WTC11 (cell line): ENCODE results near the gene AFAP1L1. TPM values are rescaled to one million over a fixed set of nuclear protein-coding genes. Genes with fewer than 3 reads are reported as not detected.

ENCODE experiments used
- ATAC-seq: fragments of 200-7000 bp; cut with Tn5 transposase; 2 replicates; pipeline ENCODE4 v1.10.0; 2021; ENCODE audit warnings: mild to moderate bottlenecking, moderate library complexity
- CTCF ChIA-PET: fragments of 300-600 bp; sonication (Branson Sonifier 250); formaldehyde crosslinking; loops from one replicate; lab custom pipeline; 2021; ENCODE audit warnings: antibody characterized with exemption; lab: Charles Lee
- POLR2A ChIA-PET: fragments of 350-600 bp; sonication (Branson Sonifier 250); formaldehyde crosslinking; loops from one replicate; lab custom pipeline; 2021; ENCODE audit warnings: antibody characterized with exemption; lab: Charles Lee
- DNase-seq: peaks from one replicate; pipeline ENCODE4 v3.0.0; 2021; ENCODE audit warnings: low spot score
- H3K27ac Mint-ChIP-seq: 2 replicates; pipeline ENCODE4 v1.8.0; 2021; ENCODE audit warnings: mixed read lengths
- H3K27me3 Mint-ChIP-seq: 2 replicates; pipeline ENCODE4 v1.8.0; 2021; ENCODE audit warnings: low read depth, mild to moderate bottlenecking, moderate library complexity, mixed read lengths
- H3K36me3 Mint-ChIP-seq: 2 replicates; pipeline ENCODE4 v1.8.0; 2021; ENCODE audit warnings: mixed read lengths
- H3K4me1 Mint-ChIP-seq: 2 replicates; pipeline ENCODE4 v1.8.0; 2022; ENCODE audit warnings: mixed read lengths
- H3K4me3 Mint-ChIP-seq: 2 replicates; pipeline ENCODE4 v1.8.0; 2021; ENCODE audit warnings: mild to moderate bottlenecking, moderate library complexity, mixed read lengths
- H3K9me3 Mint-ChIP-seq: 2 replicates; pipeline ENCODE4 v1.8.0; 2021; ENCODE audit warnings: mixed read lengths
- ATF2 ChIP-seq: sonication (generic); formaldehyde crosslinking; IDR thresholded peaks from 2 replicates; pipeline ENCODE4 v1.8.1; 2022; ENCODE audit warnings: low read depth, missing genetic modification reagents, borderline replicate concordance
- CBFB ChIP-seq: sonication (generic); formaldehyde crosslinking; IDR thresholded peaks from 2 replicates; pipeline ENCODE4 v1.8.1; 2022; ENCODE audit warnings: mild to moderate bottlenecking, low read depth, missing genetic modification reagents
- CREB1 ChIP-seq: sonication (generic); formaldehyde crosslinking; IDR thresholded peaks from 2 replicates; pipeline ENCODE4 v1.8.0; 2023; ENCODE audit warnings: mild to moderate bottlenecking, missing genetic modification reagents
- CTCF ChIP-seq: fragments of 200-600 bp; IDR thresholded peaks from 2 replicates; pipeline ENCODE4 v1.8.0; 2022; ENCODE audit warnings: antibody characterized with exemption
- E2F1 ChIP-seq: sonication (generic); formaldehyde crosslinking; IDR thresholded peaks from 2 replicates; pipeline ENCODE4 v1.8.0; 2022; ENCODE audit warnings: mild to moderate bottlenecking, missing genetic modification reagents
- E2F4 ChIP-seq: sonication (generic); formaldehyde crosslinking; IDR thresholded peaks from 2 replicates; pipeline ENCODE4 v1.8.1; 2022; ENCODE audit warnings: low read depth, mild to moderate bottlenecking, moderate library complexity, missing genetic modification reagents, borderline replicate concordance
- EMX1 ChIP-seq: fragments of 250-450 bp; sonication (Bioruptor Pico); IDR thresholded peaks from 2 replicates; pipeline ENCODE4 v1.8.0; 2021; ENCODE audit warnings: mild to moderate bottlenecking
- FOXP4 ChIP-seq: sonication (generic); formaldehyde crosslinking; IDR thresholded peaks from 2 replicates; pipeline ENCODE4 v1.8.0; 2022; ENCODE audit warnings: mild to moderate bottlenecking, missing genetic modification reagents
- JAZF1 ChIP-seq: fragments of 250-450 bp; sonication (Bioruptor Pico); IDR thresholded peaks from 2 replicates; pipeline ENCODE4 v1.9.0; 2021; ENCODE audit warnings: moderate library complexity, mild to moderate bottlenecking, inconsistent platforms
- KAT7 ChIP-seq: sonication (generic); formaldehyde crosslinking; IDR thresholded peaks from 2 replicates; pipeline ENCODE4 v1.8.1; 2023; ENCODE audit warnings: missing genetic modification reagents, mild to moderate bottlenecking, borderline replicate concordance
- NR2C2 ChIP-seq: sonication (generic); formaldehyde crosslinking; IDR thresholded peaks from 2 replicates; pipeline ENCODE4 v1.8.0; 2022; ENCODE audit warnings: mild to moderate bottlenecking, missing genetic modification reagents
- NR3C1 ChIP-seq: sonication (generic); formaldehyde crosslinking; conservative IDR thresholded peaks from 2 replicates; pipeline ENCODE4 v1.8.1; 2023; ENCODE audit warnings: low read depth, mild to moderate bottlenecking, missing genetic modification reagents
- OVOL2 ChIP-seq: fragments of 250-450 bp; sonication (Bioruptor Pico); IDR thresholded peaks from 2 replicates; pipeline ENCODE4 v1.9.0; 2021; ENCODE audit warnings: mild to moderate bottlenecking, borderline replicate concordance
- SMAD4 ChIP-seq: sonication (generic); formaldehyde crosslinking; IDR thresholded peaks from 2 replicates; pipeline ENCODE4 v1.8.0; 2022; ENCODE audit warnings: mild to moderate bottlenecking, missing genetic modification reagents
- SOX15 ChIP-seq: fragments of 250-450 bp; sonication (Bioruptor Pico); IDR thresholded peaks from 2 replicates; pipeline ENCODE4 v1.9.0; 2021; ENCODE audit warnings: mild to moderate bottlenecking
- TCF7 ChIP-seq: sonication (generic); formaldehyde crosslinking; IDR thresholded peaks from 2 replicates; pipeline ENCODE4 v1.8.0; 2022; ENCODE audit warnings: mild to moderate bottlenecking, low read depth, missing genetic modification reagents, moderate library complexity
- TEAD1 ChIP-seq: sonication (generic); formaldehyde crosslinking; IDR thresholded peaks from 2 replicates; pipeline ENCODE4 v1.8.0; 2022; ENCODE audit warnings: mild to moderate bottlenecking, missing genetic modification reagents
- ZBTB21 ChIP-seq: sonication (generic); formaldehyde crosslinking; IDR thresholded peaks from 2 replicates; pipeline ENCODE4 v1.8.1; 2023; ENCODE audit warnings: mild to moderate bottlenecking, missing genetic modification reagents, borderline replicate concordance
- ZNF121 ChIP-seq: sonication (generic); formaldehyde crosslinking; IDR thresholded peaks from 2 replicates; pipeline ENCODE4 v1.8.0; 2023; ENCODE audit warnings: missing genetic modification reagents
- ZNF317 ChIP-seq: sonication (generic); formaldehyde crosslinking; IDR thresholded peaks from 2 replicates; pipeline ENCODE4 v1.8.1; 2023; ENCODE audit warnings: low read depth, mild to moderate bottlenecking, moderate library complexity, missing genetic modification reagents, borderline replicate concordance
- ZNF512 ChIP-seq: sonication (generic); formaldehyde crosslinking; IDR thresholded peaks from 2 replicates; pipeline ENCODE4 v1.8.1; 2022; ENCODE audit warnings: missing genetic modification reagents, borderline replicate concordance
- total RNA-seq: library from RNA; stranded (reverse); gene quantifications from 3 replicates; pipeline ENCODE4 v1.2.3, GENCODE V29; 2021

Gene AFAP1L1
- total RNA-seq, 1 experiment from 2014 or later = 8.4 TPM

- TF ChIP-seq FOXP4 (CRISPR knock-in tag) (no peak), CREB1 (CRISPR knock-in tag) (no peak), NR3C1 (CRISPR knock-in tag) (no peak), JAZF1 (CRISPR knock-in tag) (no peak), E2F4 (no peak)
Measured at GRCh38 chr5:149260761-149261160, 10.9 kb upstream of the AFAP1L1 start (continued).

GRCh38 chr5:149261246-149261645 lies 10.4 kb upstream of the AFAP1L1 start:
- DNase-seq (no peak), ATAC-seq (no peak)
- ChIA-PET CTCF (interaction anchor here (0.6 kb wide), 1 partner anchor 131 kb away, joined by 3 read pairs; no protein-coding TSS in a partner anchor), POLR2A (interaction anchor here (0.7 kb wide), 1 partner anchor 47 kb away, joined by 3 read pairs; no protein-coding TSS in a partner anchor)
- H3K9me3 Mint-ChIP-seq = no peaks in the 10 kb centered on the region
- H3K4me1 Mint-ChIP-seq = peaks cover 8% of the 10 kb centered on the region
- no peak overlapping the region for H3K4me3 Mint-ChIP-seq
- H3K27ac Mint-ChIP-seq = no peak overlapping the region
- TF ChIP-seq ZNF512 (CRISPR knock-in tag) (no peak), EMX1 (CRISPR knock-in tag) (no peak), SMAD4 (CRISPR knock-in tag) (no peak), E2F1 (CRISPR knock-in tag) (no peak), NR2C2 (CRISPR knock-in tag) (no peak), ZBTB21 (CRISPR knock-in tag) (no peak), ATF2 (CRISPR knock-in tag) (no peak), CBFB (CRISPR knock-in tag) (no peak)
- no peaks in the 10 kb centered on the region for H3K36me3 Mint-ChIP-seq
- peaks cover 14% of the 10 kb centered on the region for H3K27me3 Mint-ChIP-seq

- Mint-ChIP-seq H3K4me3 (no peak overlapping the region), H3K9me3 (no peaks in the 10 kb centered on the region), H3K27ac (no peak overlapping the region), H3K4me1 (peaks cover 8% of the 10 kb centered on the region), H3K27me3 (peaks cover 14% of the 10 kb centered on the region), H3K36me3 (no peaks in the 10 kb centered on the region)
- DNase-seq (no peak), ATAC-seq (no peak)
- POLR2A ChIA-PET = no interaction called here
- CTCF ChIA-PET = interaction anchor here (0.6 to 1.8 kb wide), 2 partner anchors 18 to 121 kb away, joined by 3 to 6 read pairs; partner anchors contain the start of gene ABLIM3
- no peak for TF ChIP-seq KAT7
- no peak for TF ChIP-seq SOX15 (CRISPR knock-in tag)
- TF ChIP-seq CTCF = no peak
- TF ChIP-seq TEAD1 (CRISPR knock-in tag) = no peak
- TF ChIP-seq NR3C1 (CRISPR knock-in tag) = no peak
- TF ChIP-seq ZNF317 (CRISPR knock-in tag) = no peak
- no peak for TF ChIP-seq ZNF121 (CRISPR knock-in tag)
- TF ChIP-seq E2F4 = no peak
- TF ChIP-seq TCF7 = no peak
- no peak for TF ChIP-seq OVOL2 (CRISPR knock-in tag)
- no peak for TF ChIP-seq CREB1 (CRISPR knock-in tag)
Measured at GRCh38 chr5:149262315-149262714, 9.3 kb upstream of the AFAP1L1 start.
